ENCODE data around the gene FEM1B.
A peak's percentile ranks its signal among the peaks of the same experiment; 100 is the strongest.
"Not testable (repeated sequence)": the region's sequence is repeated elsewhere in the genome, so short reads cannot be mapped to it uniquely, and the experiment has no call there.

FEM1B gene

DNA sequence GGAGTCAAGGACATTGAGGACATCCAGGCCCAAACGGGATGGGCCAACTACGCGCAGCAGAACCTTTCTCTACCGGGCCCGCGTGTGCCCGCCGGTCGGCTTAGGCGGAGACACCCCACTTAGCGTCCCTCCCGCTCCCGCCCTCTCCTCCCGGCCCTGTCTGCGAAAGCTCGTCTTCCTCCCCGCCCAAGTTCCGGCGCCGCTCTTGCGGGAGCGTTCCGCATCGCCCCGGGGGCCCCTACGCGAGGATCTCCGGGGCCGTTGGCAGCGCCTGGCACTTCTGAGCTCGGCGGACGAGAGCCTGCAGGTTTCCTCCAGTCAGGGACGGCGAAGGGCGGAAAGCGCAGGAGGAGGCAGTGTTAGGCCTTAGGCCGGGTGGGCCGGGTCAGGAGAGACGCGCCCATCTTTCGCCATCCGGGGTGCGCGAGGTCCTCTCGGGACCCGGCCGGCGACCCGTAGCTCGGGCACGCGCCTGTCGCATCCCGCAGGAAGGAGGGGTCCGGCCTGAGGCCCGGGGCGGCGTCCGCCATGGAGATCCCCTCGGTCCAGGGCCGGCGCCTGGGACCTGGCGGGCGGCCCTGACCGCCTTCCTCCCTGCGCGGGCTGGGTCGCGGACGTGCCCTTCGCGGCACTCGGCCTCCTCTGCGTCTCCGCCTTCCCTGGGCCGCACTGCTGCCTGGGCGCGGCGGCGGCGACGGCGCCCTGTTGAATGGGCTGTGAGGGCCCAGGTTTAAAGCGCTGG, at the start of gene FEM1B:
FEM1B (plus strand) TSS at position 143 of the 742 bp plus-strand sequence. CDS start 673 bp downstream, outside the sequence.
- DNase-seq: peak; percentile 84

DNA sequence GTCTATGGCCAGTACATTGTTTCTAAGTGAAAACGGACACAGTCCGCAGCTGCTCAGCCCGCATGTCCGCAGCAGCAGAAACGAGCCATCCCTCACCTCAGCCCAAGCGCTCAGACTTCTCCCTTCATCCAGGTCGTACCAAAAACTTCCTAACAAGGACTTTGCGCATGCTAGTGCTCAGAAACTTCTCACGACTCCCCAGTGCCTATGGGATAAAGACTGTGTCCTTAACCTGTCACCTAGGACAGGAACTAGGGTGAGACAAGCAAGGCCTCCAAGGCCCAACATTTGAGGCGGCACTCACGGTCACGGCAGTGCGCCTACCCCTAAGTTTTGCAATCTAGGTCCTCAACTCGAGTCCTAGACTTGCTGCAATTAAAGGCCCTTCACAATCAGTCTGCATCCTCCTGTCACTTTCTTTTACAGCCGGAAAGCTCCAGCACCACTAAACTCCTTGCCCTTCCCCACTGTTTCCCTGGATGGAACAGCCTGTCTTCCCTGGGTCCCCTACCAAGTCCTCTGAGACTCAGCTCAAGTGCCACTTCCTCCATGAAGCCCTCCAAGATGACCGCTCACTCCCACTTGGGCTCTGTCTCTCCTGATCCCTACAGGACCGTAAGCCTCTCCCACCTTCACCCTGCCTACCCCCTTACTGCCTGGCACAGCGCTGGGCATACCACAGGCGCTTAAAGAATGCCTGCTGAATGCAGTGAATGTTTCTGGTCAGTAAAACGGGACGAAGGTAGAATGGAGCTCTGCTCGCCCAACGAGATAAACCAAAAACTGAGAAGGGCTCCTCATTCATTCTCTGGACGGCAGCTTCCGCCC, 49.2 kb upstream of the FEM1B start:
- no peak for DNase-seq

DNA sequence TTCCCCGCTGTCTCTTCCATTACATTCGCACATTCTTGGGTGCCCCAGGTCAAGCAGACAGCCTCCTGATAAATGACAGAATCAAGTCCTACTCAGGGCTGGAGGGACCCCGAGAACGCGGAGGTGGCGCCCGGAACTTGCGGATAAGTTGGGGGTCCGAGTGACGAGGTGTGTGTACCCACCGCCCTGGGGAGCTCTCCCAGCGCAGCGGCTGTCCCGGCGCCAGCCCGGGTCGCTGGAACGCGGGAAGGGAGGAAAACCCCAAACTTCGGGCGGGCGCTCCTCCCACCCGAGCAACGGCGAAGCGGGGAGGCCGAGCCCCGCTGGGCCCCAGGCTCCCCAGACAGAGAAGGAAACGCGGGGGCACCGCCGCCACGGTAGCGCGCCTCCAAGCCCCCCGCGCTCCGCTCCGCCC, 48.6 kb upstream of the FEM1B start:
- no peak for DNase-seq

DNA sequence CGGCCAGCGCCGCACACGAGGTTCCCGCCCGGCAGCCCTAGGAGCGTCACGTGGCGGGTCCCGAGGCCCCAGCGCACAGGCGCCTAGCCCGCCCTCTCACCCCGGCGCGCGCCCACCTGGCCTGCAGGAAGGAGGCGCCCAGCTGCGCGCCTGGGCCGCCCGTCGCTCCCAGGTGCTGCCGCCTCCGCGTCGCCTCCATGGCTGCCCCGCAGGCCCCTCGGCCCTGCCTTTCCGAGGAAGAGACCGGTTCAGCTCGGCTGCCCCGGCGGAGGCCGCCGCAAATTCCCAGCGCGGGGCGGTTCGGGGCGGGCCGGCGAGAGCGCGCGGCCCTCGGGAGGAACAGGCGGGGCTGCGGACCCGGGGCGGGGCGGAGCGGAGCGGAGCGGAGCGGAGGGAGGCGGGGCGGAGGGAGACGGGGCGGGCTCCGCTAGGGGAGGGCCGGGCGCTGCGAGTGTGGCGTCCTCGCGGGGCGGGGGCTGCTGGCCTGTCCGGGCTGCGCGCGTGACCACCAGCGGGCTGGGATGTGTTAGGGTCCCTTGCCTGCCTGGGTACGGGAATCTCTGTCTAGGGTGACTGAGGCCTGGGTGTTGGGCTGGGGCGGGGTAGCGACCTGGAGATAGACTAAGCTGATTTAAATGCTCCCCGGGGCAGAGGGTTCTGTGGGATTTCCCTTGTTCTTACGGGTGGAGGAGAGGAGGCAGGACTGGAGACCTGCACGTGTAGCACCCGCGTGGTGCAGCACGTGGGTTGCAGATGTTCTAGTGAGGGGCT, 48.0 kb upstream of the FEM1B start, which contains the start of gene CLN6:
CLN6 (minus strand) TSS at position 343 of the 771 bp plus-strand sequence; CDS start at position 199, 144 bp downstream.
- peak; percentile 40 for DNase-seq

DNA sequence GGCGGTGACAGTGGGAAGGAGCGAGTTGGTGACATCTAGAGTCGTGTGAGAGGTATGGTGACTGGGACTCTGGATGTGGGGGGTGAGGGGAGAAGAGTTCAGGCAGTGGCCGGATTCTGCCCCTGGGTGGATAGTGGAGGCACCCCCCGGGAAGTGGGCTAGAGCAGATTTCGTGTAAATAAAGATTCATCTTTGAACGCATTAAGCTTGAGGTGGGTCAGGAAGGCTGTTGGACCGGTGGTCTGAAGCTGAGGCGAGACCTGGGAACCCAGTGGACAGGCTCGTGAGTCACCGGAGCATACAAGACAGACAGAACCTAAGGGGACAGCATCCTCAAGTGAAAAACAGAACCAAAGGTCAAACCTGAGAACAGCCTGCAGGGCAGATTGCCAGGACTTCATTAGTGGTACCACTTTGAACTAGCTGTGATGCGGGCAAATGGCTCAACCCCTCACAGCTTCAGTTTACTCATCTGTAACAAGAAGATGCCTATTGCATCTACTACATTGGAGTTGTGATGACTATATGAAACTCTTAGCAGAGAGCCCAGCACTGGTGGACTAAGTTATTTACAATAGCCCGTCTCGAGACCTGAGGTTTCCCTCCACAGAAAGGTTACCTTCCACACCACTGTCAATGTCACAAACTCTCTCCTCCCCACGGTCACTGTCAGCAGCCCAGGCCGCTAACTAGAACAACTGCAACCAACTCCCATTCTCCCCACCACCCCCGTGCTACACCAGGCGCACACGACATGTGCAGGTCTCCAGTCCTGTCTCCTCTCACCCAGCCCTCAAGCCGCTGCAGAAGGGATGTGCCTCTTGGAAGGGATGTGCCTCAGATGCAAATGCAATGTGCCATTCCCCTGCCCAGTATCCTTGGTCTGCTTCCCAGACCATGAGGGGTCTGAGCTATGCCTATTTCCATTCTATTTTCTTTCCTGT, 47.1 kb upstream of the FEM1B start:
- DNase-seq: no peak

DNA sequence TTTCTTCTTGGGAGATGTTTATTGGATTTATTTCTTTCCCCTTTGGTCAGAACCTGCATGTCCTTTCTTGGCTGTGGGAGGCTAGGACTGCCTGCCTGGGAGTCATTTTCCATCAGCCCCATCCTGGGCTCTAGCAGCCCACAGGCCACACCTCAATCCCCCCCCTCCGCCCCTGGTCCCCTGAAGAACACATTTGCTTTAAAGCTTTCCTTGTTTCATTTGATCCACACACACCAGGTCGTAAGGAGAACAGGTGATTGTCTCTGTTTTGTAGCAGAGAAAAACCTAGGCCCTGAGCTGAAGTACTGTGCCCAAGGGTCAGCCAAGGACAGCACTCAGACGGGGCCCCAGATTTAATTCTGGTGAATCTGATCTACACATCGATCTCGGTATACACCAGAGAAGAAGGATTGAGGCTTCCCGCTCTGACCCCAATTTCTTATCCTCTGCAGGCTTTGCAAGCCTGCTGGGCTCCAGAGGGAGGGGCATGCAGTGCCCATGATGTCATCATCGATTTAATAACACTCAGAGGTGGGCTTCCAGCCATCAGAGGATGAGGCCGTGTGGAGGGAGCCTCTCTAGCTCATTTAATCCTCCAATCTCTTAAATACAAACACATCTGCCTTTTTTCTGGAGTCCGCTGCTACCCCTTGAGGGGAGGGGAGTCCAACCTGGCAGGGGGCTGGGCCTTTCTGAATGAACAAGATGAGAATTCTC, 46.3 kb upstream of the FEM1B start:
- DNase-seq: peak; percentile 27

DNA sequence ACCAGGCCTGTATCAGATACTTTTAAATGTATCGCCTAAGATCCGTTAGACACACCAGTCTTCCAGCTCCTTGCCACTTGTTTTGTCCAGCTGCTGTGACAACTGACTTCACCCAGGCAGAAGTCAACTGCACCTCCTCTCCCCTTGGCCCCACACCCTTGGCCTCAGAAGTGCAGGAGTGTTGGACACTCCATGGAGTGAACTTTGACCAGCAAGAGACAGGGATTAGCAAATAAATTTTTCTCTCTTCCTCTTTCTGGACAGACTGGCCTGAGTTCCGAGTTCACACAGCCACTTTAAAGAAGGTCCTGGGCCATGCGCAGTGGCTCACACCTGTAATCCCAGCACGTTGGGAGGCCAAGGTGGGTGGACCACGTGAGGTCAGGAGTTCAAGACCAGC, 45.1 kb upstream of the FEM1B start:
- no peak for DNase-seq

DNA sequence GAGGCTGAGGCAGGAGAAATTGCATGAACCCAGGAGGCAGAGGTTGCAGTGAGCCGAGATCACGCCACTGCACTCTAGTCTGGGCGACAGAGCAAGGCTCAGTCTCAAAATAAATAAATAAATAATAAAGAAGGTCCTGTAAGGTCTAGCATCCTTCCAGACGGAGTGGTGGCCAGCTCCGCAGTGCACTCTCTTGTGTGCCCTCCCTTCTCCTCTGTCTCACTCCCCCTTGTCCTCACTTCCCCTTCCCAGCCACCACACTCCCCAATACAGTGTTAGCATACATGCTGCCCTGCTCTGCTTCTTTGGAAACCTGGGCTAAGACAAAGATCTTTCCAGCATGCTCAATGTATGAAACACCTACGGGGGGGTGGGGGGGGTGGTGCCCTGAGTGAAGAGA, 44.6 kb upstream of the FEM1B start:
- no peak for DNase-seq

DNA sequence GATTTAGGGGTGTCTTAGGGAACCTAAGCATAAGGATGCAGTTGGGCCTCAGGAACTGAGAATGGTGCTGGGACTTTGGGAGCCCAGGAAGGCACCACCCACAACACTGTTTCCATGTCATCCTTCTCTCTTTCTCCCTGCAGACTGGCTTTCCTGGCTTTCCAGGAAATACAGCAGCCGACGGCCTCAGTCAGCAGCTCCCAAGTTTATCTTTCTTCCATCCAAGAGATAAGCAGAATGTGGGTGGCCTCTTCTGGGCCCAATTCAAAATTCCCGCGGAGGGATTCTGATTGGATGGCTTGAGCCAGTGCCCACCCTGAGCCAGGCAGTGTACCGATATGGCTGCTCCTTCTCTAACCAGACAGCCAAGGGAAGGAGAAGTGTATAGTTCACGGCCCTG, 43.5 kb upstream of the FEM1B start:
- DNase-seq: no peak

DNA sequence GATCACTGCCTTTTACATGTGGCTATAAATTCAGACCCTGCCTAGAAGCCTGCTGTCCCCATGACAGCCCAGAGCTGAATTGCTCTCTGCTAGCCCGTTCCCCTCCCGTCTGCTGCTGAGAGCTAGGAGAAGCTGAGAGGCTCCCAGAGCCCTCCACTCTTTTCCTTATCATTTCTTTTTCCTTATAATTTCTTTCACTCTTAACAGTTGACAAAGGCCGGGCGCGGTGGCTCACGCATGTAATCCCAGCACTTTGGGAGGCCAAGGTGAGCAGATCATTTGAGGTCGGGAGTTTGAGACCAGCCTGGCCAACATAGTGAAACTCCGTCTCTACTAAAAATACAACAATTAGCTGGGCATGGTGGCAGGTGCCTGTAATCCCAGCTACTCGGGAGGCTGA, 43.0 kb upstream of the FEM1B start:
- DNase-seq: not testable (repeated sequence)

DNA sequence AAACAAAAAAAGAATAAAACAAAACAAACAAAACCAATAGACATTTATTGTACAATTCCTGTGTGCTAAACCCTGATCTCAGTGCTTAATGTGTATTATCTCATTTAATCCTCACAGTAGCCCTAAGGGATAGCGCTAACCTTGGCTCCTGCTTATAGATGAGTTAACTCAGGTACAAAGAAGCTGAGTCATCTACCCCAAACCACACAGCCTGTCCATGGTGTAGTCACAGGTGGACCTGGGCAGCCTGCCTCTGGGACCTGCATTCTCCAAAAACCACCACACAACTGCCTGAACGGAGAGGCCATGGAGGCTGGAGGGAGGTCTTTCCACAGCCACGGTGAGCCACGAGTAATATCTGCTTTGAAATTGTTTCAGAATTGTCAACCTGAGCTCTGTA, 42.5 kb upstream of the FEM1B start:
- no peak for DNase-seq

DNA sequence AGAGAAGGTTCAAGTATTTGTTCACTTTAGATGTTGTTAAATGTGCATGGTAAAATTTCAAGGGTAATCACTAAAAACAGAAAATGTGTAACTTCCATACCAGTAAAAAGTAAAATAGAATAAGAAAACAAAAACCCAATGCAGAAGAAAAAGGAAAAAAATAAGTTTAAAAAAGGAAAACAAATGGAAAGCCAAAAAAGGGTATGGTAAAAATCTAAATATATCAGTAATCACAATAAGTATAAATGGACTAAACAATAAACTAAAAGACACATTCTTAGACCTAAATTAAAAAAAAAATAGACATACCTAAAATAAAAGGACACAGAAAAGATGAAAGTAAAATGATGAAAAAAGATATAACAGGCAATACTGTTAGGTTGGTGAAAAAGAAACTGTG, 38.5 kb upstream of the FEM1B start:
- DNase-seq: no peak

DNA sequence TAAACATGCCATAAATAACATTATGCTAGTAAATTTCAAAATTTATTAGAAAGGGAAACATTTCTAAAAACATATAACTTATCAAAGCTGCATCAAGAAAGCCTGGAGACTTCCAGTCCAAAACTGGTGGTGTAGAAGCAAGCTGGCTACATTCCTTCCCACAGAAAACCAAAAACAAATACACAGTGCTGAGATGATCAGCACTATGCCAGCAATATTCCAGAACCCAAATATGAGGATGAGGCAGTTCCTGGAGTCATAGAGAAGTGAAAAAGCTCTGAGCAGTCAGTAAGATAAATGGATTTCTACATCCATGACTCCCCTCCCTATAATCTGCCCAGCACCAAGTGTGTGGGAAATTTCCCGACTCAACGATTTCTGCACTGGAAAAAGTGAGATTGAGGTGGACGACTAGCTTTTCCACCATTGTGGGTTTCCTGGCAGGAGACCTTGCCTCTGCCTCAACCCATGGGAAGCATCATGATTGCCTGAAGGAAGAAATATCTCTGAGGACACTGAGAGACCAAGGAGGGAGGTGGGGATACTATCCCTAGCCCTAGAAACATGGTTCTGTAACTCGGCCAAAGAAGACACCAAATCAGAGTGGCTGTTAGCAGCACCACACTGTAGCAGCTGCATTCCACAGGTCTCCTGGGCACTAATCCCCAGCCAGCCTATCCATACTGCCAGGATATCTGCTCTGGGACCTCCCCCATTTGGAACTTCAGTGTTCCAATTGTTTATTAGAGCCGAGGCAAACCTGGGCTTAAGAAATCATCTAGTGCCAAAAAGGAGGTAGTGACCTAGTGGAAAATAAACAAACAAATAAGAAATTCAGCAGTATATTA, 36.2 kb upstream of the FEM1B start:
- no peak for DNase-seq

DNA sequence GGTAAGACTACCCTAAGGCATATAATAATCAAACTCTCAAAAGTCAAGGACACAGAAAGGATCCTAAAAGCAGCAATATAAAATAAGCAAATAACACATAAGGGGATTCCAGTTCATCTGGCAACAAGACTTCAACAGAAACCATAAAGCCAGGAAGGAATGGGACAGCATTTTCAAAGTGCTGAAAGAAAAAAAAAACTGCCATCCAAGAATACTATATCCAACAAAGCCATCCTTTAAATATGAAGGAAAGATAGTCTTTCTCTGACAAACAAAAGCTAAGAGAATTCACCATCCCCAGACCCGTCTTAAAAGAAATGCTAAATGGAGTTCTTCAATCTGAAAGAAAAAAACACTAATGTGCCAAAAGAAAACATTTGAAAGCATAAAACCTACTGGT, 33.3 kb upstream of the FEM1B start:
- DNase-seq: no peak

DNA sequence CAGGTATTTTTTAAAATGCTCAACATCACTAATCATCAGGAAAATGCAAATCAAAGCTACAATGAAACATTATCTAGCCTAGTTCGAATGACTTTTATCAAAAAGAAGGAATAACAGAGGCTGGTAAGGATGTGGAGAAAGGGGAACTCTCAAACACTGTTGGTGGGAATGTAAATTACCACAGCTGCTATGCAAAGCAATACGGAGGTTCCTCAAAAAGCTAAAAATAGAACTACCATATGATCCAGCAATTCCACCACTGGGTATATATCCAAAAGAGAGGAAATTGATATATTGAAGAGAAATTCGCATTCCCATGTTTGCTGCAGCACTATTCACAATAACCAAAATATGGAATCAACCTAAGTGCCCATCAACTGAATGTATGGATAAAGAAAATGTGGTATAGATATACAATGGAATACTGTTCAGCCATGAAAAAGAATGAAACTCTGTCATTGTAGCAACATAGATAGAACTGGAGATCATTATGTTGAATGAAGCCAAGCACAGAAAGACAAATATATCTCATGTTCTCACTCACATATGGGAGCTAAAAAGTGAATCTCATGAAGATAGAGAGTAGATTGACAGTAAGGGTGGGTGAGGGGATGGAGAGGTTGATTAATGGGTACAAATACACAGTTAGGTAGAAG, 28.4 kb upstream of the FEM1B start:
- DNase-seq: no peak

DNA sequence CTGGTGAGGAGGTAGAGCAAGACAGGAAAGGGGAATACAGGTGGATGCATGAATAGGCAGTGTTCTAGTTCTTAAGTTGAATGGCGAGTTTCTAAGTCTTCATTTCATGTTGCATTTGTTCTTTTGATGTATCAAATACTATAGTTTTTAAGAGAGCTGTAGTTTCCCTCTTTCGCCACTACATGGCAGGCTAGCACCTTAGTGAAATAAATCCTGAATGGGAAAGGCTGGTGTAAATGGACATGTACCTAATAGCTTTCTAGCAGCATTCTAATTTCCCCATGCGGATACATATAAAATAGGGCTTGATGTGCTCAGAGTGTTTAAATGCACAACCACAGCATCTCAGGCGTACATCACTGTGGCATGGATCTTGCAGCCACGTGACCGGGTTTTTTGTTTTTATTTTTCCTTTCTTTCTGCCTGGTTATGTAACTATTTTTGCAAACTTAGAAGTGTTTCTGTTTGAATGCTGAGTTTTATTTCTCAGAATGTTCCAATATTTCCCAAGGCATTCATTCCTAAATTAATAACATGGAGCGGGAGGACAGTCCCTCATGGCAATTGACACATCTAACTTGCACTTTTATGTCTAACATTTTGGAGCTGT, 24.5 kb upstream of the FEM1B start:
- DNase-seq: peak; percentile 68

DNA sequence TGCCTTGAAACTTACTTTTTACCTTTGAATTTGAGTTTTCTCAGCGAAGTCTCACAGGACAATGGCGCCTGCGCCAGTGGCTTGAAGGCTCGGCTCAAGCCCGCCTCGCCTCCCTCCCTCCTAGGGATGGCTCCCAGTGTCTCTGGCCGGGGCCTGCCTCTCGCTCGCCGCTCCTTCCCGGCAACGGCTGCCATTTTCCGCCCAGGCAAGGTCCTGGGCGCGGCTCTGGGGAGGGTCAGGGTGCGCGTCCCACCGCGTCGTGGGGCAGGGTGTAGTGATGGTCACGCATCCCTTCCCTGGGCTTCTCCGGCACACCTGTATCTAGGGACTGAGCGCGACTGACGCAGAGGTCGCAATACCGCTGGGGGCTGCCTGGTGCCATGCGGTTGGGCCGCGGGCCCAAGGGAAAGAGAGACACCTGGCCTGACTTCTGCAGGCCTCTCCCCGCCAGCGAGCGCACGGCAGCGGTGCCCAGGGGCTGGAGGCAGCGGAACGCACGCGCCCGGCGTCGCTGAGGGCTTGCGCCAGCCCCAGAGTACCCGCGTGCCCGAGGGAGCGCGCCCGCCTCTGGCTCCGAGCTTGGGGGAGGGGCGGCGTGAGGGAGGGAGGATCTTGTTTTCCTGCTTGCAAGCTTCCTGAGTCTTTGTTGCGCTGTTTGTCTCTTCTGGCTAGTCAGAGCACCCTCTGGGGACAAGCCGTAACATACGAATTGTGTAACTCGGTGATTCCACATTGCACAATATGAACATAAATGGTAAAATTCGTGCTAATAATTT, 20.7 kb upstream of the FEM1B start:
- DNase-seq: peak; percentile 86

DNA sequence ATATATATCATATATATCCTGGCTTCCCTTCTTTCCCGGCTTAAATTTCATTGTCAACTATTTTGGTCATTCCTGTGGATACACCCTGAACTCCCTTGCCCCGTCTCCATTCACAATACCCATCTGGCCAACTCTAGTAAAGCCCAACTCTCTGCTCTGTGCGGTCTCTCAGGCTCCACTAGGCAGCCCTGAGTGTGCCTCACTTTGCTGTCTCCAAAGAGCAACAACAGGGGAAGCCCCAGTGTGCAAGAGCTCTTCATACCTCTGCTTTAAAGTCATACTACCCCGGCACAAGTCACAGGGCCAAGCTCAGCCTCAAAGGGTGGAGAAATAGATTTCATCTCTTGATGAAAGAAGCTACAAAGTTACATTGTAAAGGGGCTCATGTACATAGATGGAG, 18.9 kb upstream of the FEM1B start:
- no peak for DNase-seq

DNA sequence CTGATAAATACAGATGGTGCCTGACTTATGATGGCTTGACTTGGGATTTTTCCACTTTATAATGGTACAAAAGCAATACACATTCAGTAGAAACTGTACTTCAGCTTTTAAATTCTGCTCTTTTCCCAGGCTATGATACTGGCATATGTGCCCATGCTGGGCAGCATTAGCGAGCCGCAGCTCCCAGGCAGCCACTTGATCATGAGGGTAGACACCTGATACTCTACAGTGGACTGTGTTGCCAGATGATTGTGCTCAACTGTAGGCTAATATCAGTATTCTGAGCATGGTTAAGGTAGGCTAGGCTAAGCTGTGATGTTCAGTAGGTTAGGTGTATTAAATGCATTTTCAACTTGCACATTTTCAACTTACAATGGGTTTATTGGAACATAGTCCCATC, 17.7 kb upstream of the FEM1B start:
- DNase-seq: no peak

Measured in NCI-H2227 treated with DMSO at 0.1 percent for 48 hours (cell line).